C4-2B (cell line): ENCODE results near the gene CCDC54.

ENCODE experiments used
- CTCF ChIP-seq: fragments of 450-650 bp; conservative IDR thresholded peaks from 2 replicates; pipeline ENCODE4 v1.5.1; 2017; ENCODE audit warnings: mild to moderate bottlenecking
- ZFX ChIP-seq: fragments of 450-650 bp; IDR thresholded peaks from 2 replicates; pipeline ENCODE4 v1.6.1; 2017

- TF ChIP-seq CTCF (no peak), ZFX (no peak)
Measured at GRCh38 chr3:107425033-107425432, 47.8 kb downstream of the CCDC54 start.
